Loucy (cell line): ENCODE results near the gene GAB2.
A peak's percentile ranks its signal among the peaks of the same experiment; 100 is the strongest.
"Not testable (repeated sequence)": the region's sequence is repeated elsewhere in the genome, so short reads cannot be mapped to it uniquely, and the experiment has no call there.

Source experiments
- H2AFZ ChIP-seq: fragments of 200-600 bp; sonication (generic); 2 replicates; pipeline ENCODE4 v1.6.0; 2016; ENCODE audit warnings: antibody characterized with exemption, mild to moderate bottlenecking, low read length, moderate library complexity
- H3F3A ChIP-seq: fragments of 200-600 bp; 2 replicates; pipeline ENCODE4 v1.6.0; 2016; ENCODE audit warnings: antibody characterized with exemption, low read depth, mild to moderate bottlenecking
- H3K27me3 ChIP-seq: fragments of 200-600 bp; sonication (generic); 2 replicates; pipeline ENCODE4 v1.6.1; 2014; ENCODE audit warnings: low read length, mild to moderate bottlenecking; ENCODE audit not compliant: insufficient read depth, poor library complexity, severe bottlenecking
- H3K36me3 ChIP-seq: fragments of 200-600 bp; sonication (generic); 2 replicates; pipeline ENCODE4 v1.6.1; 2016; ENCODE audit warnings: low read length; ENCODE audit not compliant: insufficient read depth
- H3K4me1 ChIP-seq: fragments of 200-600 bp; sonication (generic); 2 replicates; pipeline ENCODE4 v1.5.1; 2014; ENCODE audit warnings: low read length, mild to moderate bottlenecking; ENCODE audit not compliant: insufficient read depth, poor library complexity, severe bottlenecking
- H3K4me2 ChIP-seq: fragments of 200-600 bp; sonication (generic); 2 replicates; pipeline ENCODE4 v1.6.0; 2014; ENCODE audit warnings: antibody characterized with exemption, low read length, low read depth, mild to moderate bottlenecking; ENCODE audit not compliant: poor library complexity, severe bottlenecking
- H3K4me3 ChIP-seq: fragments of 200-600 bp; sonication (generic); 2 replicates; pipeline ENCODE4 v1.5.1; 2014; ENCODE audit warnings: low read length, mild to moderate bottlenecking, mixed read lengths; ENCODE audit not compliant: poor library complexity, severe bottlenecking
- H3K79me2 ChIP-seq: fragments of 200-600 bp; sonication (generic); 2 replicates; pipeline ENCODE4 v1.6.1; 2014; ENCODE audit warnings: low read length; ENCODE audit not compliant: insufficient read depth
- H3K9ac ChIP-seq: fragments of 200-600 bp; sonication (generic); 2 replicates; pipeline ENCODE4 v1.6.0; 2014; ENCODE audit warnings: mild to moderate bottlenecking, low read depth, low read length, moderate library complexity; ENCODE audit not compliant: poor library complexity, severe bottlenecking
- H3K9me2 ChIP-seq: fragments of 200-600 bp; sonication (generic); replicated peaks from 2 replicates; pipeline ENCODE4 v1.6.1; 2016; ENCODE audit warnings: low read depth, low read length, mixed read lengths
- H3K9me3 ChIP-seq: fragments of 200-600 bp; sonication (generic); 2 replicates; pipeline ENCODE4 v1.6.1; 2014; ENCODE audit warnings: mild to moderate bottlenecking, antibody characterized with exemption, low read length, low read depth; ENCODE audit not compliant: insufficient read depth
- H4K20me1 ChIP-seq: fragments of 200-600 bp; sonication (generic); 2 replicates; pipeline ENCODE4 v1.6.0; 2014; ENCODE audit warnings: antibody characterized with exemption, low read length, mild to moderate bottlenecking; ENCODE audit not compliant: insufficient read depth, poor library complexity, severe bottlenecking
- EZH2phosphoT487 ChIP-seq: fragments of 200-600 bp; IDR thresholded peaks from 2 replicates; pipeline ENCODE4 v1.6.1; 2018; ENCODE audit warnings: antibody characterized with exemption, mild to moderate bottlenecking, moderate library complexity, borderline replicate concordance
- TF ChIP-seq, protein P1 (sequence below): fragments of 200-600 bp; sonication (generic); conservative IDR thresholded peaks from 2 replicates; pipeline ENCODE4 v1.5.1; 2014; ENCODE audit warnings: mild to moderate bottlenecking, antibody characterized with exemption, low read length

The GAB2 gene

DNA sequence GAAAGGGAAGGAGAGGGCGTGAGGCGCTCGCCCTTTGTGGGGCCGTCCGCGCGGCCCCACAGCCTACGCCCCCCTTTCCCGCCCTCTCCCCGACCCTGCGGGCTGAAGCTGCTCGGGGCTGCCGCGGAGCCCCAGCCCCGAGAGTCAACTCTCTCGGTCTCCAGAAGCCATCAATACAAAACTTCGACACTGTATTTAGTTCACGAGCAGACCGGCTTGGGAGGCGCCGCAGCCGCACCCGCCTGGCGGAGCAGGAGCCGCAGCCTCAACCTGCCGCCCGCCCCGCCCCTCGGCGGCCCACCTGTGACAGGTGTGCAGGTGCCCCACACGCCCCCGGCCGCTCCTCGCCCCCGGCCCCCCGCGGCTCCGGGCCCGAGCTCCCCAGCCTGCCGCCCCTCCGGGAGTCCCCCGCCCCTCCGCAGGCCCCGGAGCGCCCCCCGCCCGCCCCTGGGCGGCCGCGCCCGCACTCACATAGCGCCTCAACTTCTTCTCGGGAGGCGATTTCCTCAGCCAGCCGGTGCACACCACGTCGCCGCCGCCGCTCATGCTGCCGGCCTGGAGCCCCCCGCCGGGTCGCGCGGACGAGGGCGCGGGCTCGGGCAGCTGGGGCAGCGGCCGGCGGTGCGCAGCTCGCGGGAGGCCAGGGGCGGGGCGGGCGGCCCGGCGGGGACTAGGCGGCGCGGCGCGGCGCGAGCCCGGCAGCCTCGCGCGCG lies at the start of gene GAB2:
TSS of gene GAB2 (minus strand) at position 646 of the 713 bp plus-strand sequence. CDS start at position 546, 100 bp downstream.
- H4K20me1 ChIP-seq: no peaks in the 10 kb centered on the region
- peaks cover 17% of the 10 kb centered on the region for H3K4me1 ChIP-seq
- H3K27me3 ChIP-seq: no peaks in the 10 kb centered on the region
- no peaks in the 10 kb centered on the region for H3K36me3 ChIP-seq
- H3F3A ChIP-seq: peaks cover 6% of the 10 kb centered on the region; the same call in 1 of the 2 replicates
- H3K4me2 ChIP-seq: peak within 1 kb of the TSS; percentile 81
- H3K4me3 ChIP-seq: peak within 1 kb of the TSS; percentile 76
- no peak for TF ChIP-seq EZH2phosphoT487
- TF ChIP-seq, protein P1, sequence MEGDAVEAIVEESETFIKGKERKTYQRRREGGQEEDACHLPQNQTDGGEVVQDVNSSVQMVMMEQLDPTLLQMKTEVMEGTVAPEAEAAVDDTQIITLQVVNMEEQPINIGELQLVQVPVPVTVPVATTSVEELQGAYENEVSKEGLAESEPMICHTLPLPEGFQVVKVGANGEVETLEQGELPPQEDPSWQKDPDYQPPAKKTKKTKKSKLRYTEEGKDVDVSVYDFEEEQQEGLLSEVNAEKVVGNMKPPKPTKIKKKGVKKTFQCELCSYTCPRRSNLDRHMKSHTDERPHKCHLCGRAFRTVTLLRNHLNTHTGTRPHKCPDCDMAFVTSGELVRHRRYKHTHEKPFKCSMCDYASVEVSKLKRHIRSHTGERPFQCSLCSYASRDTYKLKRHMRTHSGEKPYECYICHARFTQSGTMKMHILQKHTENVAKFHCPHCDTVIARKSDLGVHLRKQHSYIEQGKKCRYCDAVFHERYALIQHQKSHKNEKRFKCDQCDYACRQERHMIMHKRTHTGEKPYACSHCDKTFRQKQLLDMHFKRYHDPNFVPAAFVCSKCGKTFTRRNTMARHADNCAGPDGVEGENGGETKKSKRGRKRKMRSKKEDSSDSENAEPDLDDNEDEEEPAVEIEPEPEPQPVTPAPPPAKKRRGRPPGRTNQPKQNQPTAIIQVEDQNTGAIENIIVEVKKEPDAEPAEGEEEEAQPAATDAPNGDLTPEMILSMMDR: no peak
- H3K79me2 ChIP-seq: no peaks in the 10 kb centered on the region
- H2AFZ ChIP-seq: peak within 1 kb of the TSS; percentile 83
- peak within 1 kb of the TSS; percentile 62 for H3K9ac ChIP-seq
- no peaks in the 10 kb centered on the region for H3K9me3 ChIP-seq
- H3K9me2 ChIP-seq: no peaks in the 10 kb centered on the region

GRCh38 chr11:78467370-78467769 lies 49.8 kb upstream of the GAB2 start:
- H3K27me3 ChIP-seq: no peaks in the 10 kb centered on the region
- H3K9me3 ChIP-seq: no peaks in the 10 kb centered on the region
- H3K36me3 ChIP-seq: peaks cover 12% of the 10 kb centered on the region; the same call in 1 of the 2 replicates
- no peak overlapping the region for H3K4me2 ChIP-seq
- no peaks in the 10 kb centered on the region for H3F3A ChIP-seq
- TF ChIP-seq, protein P1: no peak
- no peak for TF ChIP-seq EZH2phosphoT487
- no peak overlapping the region for H2AFZ ChIP-seq
- peaks cover 8% of the 10 kb centered on the region for H3K4me1 ChIP-seq
- no peak overlapping the region for H3K9ac ChIP-seq
- H4K20me1 ChIP-seq: no peaks in the 10 kb centered on the region
- H3K4me3 ChIP-seq: no peak overlapping the region
- no peaks in the 10 kb centered on the region for H3K79me2 ChIP-seq
- no peaks in the 10 kb centered on the region for H3K9me2 ChIP-seq

DNA sequence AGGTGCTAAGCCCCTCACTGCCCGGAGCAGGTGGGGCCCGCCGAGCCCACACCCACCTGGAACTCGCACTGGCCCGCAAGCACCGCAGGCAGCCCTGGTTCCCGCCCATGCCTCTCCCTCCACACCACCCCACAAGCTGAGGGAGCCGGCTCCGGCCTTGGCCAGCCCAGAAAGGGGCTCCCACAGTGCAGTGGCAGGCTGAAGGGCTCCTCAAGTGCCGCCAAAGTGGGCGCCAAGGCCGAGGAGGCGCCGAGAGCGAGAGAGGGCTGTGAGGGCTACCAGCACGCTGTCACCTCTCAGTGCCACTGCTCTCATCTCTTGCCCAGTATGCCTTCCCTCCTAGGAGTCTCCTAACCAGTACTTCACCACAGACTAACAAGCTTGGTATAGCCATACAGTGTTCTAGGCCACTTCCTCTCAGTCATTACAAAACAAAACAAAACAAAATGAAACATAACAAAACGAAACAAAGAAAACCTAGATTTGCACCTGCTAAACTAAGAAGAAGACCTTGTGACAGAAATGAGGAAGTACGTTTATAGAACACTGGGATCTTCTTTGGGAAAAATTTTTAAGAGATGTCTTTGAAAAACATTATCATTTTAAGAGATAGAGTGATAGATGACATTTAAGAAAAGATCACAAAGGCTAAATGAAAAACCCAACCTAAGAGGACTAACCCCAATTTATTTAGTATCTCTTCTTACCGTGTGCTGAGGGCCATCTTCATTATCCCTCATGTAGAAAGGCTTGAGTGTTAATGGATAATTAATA lies 47.7 kb upstream of the GAB2 start:
- Histone ChIP-seq H3K79me2 (no peaks in the 10 kb centered on the region), H4K20me1 (no peaks in the 10 kb centered on the region), H3K36me3 (peaks cover 20% of the 10 kb centered on the region; the same call in 1 of the 2 replicates), H3K4me1 (peaks cover 8% of the 10 kb centered on the region), H3F3A (no peaks in the 10 kb centered on the region), H3K4me3 (no peak overlapping the region), H3K27me3 (no peaks in the 10 kb centered on the region), H3K9ac (no peak overlapping the region), H3K4me2 (no peak overlapping the region), H2AFZ (no peak overlapping the region), H3K9me3 (no peaks in the 10 kb centered on the region), H3K9me2 (no peaks in the 10 kb centered on the region)
- TF ChIP-seq EZH2phosphoT487: no peak
- TF ChIP-seq, protein P1: no peak

DNA sequence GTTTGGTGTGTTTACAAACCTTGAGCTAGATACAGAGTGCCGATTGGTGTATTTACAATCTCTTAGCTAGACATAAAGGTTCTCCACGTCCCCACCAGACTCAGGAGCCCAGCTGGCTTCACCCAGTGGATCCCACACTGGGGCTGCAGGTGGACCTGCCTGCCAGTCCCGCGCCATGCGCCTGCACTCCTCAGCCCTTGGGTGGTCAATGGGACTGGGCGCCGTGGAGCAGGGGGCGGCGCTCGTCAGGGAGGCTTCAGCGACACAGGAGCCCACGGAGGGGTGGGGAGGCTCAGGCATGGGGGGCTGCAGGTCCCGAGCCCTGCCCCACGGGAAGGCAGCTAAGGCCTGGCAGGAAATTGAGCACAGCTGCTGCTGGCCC lies 47.2 kb upstream of the GAB2 start:
- not testable (repeated sequence) for H3K79me2 ChIP-seq, H3K9ac ChIP-seq, H3K9me2 ChIP-seq, H3K9me3 ChIP-seq, H3K27me3 ChIP-seq, H4K20me1 ChIP-seq, H3K4me1 ChIP-seq, H3K4me3 ChIP-seq, H2AFZ ChIP-seq, H3K4me2 ChIP-seq, H3F3A ChIP-seq
- peaks cover 26% of the 10 kb centered on the region; the same call in 1 of the 2 replicates for H3K36me3 ChIP-seq
